ENCODE results near the gene TRAF3IP1.
"Not testable (repeated sequence)": the region's sequence is repeated elsewhere in the genome, so short reads cannot be mapped to it uniquely, and the experiment has no call there.

The TRAF3IP1 gene, protein sequence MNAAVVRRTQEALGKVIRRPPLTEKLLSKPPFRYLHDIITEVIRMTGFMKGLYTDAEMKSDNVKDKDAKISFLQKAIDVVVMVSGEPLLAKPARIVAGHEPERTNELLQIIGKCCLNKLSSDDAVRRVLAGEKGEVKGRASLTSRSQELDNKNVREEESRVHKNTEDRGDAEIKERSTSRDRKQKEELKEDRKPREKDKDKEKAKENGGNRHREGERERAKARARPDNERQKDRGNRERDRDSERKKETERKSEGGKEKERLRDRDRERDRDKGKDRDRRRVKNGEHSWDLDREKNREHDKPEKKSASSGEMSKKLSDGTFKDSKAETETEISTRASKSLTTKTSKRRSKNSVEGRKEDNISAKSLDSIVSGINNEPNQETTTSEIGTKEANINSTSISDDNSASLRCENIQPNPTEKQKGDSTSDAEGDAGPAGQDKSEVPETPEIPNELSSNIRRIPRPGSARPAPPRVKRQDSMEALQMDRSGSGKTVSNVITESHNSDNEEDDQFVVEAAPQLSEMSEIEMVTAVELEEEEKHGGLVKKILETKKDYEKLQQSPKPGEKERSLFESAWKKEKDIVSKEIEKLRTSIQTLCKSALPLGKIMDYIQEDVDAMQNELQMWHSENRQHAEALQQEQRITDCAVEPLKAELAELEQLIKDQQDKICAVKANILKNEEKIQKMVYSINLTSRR

DNA sequence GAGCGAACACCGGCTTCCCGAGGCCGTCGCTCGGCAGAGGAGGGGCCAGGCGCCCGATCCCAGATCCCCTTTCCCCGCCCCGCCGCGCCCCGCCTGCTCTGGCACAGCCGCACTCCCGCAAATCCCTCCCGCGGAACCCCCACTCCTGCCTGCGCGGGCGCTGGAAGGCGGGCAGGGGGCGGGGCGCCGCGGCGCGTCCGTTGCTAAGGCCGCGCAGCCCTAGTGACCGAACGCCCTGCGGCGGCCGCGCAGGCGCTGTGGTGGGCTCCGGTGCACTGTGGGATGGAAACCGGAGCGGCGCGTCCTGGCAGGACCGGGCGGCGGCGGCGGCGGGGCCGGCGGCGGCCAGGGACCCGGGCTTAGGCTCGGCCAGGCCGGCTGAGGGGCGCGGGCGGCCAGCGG is at the start of gene TRAF3IP1:
TSS of gene TRAF3IP1 (plus strand) at position 273 of the 402 bp plus-strand sequence. CDS start 145 bp downstream, outside the sequence.
- peak within 1 kb of the TSS; percentile 86 to 94 (median 90) for H3K4me3 Mint-ChIP-seq
- peaks cover 5% of the 10 kb centered on the region for H3K27me3 Mint-ChIP-seq (ENCODE audit: low read depth)
- H3K4me1 Mint-ChIP-seq, result peaks cover 14% of the 10 kb centered on the region
- TF ChIP-seq, protein P1, sequence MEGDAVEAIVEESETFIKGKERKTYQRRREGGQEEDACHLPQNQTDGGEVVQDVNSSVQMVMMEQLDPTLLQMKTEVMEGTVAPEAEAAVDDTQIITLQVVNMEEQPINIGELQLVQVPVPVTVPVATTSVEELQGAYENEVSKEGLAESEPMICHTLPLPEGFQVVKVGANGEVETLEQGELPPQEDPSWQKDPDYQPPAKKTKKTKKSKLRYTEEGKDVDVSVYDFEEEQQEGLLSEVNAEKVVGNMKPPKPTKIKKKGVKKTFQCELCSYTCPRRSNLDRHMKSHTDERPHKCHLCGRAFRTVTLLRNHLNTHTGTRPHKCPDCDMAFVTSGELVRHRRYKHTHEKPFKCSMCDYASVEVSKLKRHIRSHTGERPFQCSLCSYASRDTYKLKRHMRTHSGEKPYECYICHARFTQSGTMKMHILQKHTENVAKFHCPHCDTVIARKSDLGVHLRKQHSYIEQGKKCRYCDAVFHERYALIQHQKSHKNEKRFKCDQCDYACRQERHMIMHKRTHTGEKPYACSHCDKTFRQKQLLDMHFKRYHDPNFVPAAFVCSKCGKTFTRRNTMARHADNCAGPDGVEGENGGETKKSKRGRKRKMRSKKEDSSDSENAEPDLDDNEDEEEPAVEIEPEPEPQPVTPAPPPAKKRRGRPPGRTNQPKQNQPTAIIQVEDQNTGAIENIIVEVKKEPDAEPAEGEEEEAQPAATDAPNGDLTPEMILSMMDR (IDR thresholded peaks at IDR 0.05; ENCODE audit: unreplicated experiment in 3 of 3), result no peak
- peak within 1 kb of the TSS in 2 of 3 experiments; percentile 48 to 70 for H3K27ac Mint-ChIP-seq
- H3K9me3 Mint-ChIP-seq, result peaks cover 6% of the 10 kb centered on the region
- H3K36me3 Mint-ChIP-seq (ENCODE audit: low read depth), result peaks cover 10% of the 10 kb centered on the region

DNA sequence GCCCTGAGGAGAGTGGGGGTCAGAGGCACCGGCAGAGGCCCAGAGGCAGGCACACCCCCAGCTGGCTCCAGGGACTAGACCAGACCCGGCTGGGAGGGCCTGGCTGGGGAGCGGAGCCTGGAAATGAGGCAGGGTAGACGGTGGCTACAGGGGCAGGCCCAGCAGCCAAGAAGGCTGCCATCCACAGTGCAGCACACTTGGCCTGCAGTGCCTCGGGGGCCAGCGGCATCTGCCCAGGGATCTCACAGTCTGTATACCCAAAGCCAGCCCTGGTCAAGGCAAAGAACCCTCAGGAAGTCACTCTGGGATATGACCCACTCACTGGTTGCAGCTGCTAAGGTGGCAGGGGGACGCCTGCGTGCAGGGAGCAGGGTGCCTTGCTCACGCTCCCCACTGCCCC is 49.7 kb upstream of the TRAF3IP1 start:
- Mint-ChIP-seq H3K4me3 (no peak overlapping the region), H3K27ac (no peak overlapping the region), H3K27me3 (ENCODE audit: low read depth) (no peaks in the 10 kb centered on the region), H3K36me3 (ENCODE audit: low read depth) (peaks cover 49% of the 10 kb centered on the region), H3K4me1 (peaks cover 14% of the 10 kb centered on the region), H3K9me3 (no peaks in the 10 kb centered on the region)
- TF ChIP-seq, protein P1 (IDR thresholded peaks at IDR 0.05; ENCODE audit: unreplicated experiment in 3 of 3), result no peak

DNA sequence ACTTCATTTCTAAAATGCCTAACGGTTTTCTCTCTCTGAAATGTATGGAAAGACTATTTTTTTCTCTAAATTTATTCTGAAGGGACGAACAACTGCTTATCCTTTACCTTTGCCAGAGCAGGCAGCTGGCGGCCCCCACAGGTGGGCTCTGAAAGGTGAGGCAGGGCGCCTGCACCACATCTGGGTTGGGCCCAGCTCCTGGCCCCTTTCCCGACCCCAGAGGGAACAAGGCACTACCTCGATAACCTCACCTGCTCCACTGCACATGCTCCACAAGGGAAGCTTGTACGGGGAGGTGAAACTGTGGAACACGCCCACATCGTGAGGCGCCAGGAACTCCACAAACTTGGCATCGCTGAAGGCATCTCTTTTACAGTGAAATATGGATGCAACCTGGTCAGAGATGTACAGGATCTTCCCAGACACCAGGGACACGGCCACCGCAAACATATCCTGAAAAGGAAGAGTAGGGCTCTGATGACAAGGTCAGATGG is 49.2 kb upstream of the TRAF3IP1 start:
- H3K4me3 Mint-ChIP-seq, result no peak overlapping the region
- no peaks in the 10 kb centered on the region for H3K27me3 Mint-ChIP-seq (ENCODE audit: low read depth)
- H3K27ac Mint-ChIP-seq, result no peak overlapping the region
- H3K36me3 Mint-ChIP-seq (ENCODE audit: low read depth), result peaks cover 49% of the 10 kb centered on the region
- no peaks in the 10 kb centered on the region for H3K9me3 Mint-ChIP-seq
- peaks cover 14% of the 10 kb centered on the region for H3K4me1 Mint-ChIP-seq
- TF ChIP-seq, protein P1 (IDR thresholded peaks at IDR 0.05; ENCODE audit: unreplicated experiment in 3 of 3), result no peak

DNA sequence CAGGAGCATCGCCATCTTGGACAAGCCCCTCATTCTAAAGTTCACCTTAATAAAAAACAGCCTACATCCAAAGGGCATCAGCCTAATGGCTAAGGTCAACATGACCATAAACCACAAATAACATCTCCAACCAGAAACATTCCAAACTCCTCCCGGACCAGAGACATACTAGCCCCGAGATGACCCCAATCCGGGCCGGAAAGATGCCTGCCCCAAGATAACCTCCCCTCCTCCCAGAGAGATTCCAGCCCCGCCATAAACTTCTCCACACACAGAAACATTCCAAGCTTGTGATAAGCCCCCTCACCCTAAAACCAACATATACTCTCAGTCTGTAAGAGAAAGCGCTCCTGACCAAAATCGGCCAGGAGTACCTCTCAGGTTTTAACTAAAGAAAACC is 48.6 kb upstream of the TRAF3IP1 start:
- H3K27me3 Mint-ChIP-seq (ENCODE audit: low read depth); H3K4me3 Mint-ChIP-seq; H3K27ac Mint-ChIP-seq; H3K9me3 Mint-ChIP-seq: not testable (repeated sequence)
- H3K36me3 Mint-ChIP-seq (ENCODE audit: low read depth), result peaks cover 54% of the 10 kb centered on the region
- peaks cover 14% of the 10 kb centered on the region for H3K4me1 Mint-ChIP-seq

DNA sequence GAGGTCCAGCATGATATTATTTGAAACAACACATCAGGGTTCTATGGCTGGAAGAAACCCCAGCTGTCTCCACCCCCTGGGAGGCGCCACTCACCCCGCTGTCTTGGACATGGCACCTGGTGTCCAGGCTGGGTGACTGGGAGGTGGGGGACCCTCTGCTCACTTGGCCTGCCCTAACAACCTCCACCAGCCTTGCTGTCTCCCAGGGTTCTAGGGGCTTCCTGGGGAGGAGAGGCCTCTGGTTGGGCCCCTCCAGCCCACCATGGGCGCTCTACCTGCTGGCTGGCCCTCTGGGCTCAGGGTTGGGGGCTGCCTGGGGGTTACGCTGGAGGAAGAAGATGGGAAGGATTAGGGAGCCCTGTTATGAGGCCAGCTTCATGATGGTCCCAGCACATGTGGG is 48.2 kb upstream of the TRAF3IP1 start:
- H3K36me3 Mint-ChIP-seq (ENCODE audit: low read depth), result peaks cover 52% of the 10 kb centered on the region
- H3K4me3 Mint-ChIP-seq, result no peak overlapping the region
- no peaks in the 10 kb centered on the region for H3K27me3 Mint-ChIP-seq (ENCODE audit: low read depth)
- TF ChIP-seq, protein P1 (IDR thresholded peaks at IDR 0.05; ENCODE audit: unreplicated experiment in 3 of 3), result no peak
- H3K27ac Mint-ChIP-seq, result no peak overlapping the region
- no peaks in the 10 kb centered on the region for H3K9me3 Mint-ChIP-seq
- H3K4me1 Mint-ChIP-seq, result peaks cover 14% of the 10 kb centered on the region

DNA sequence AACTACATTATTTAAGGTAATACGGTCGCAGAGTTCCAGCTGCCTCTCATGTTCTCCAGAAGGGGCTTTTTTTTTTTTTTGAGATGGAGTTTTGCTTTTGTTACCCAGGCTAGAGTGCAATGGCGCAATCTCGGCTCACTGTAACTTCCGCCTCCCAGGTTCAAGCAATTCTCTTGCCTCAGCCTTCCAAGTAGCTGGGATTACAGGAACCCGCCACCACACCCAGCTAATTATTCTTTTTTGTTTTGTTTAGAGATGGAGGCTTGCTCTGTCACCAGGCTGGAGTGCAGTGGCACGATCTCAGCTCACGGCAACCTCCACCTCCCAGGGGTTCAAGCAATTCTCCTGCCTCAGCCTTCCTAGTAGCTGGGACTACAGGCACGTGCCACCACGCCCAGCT is 46.9 kb upstream of the TRAF3IP1 start:
- not testable (repeated sequence) for H3K27me3 Mint-ChIP-seq (ENCODE audit: low read depth); H3K9me3 Mint-ChIP-seq; H3K27ac Mint-ChIP-seq; H3K4me3 Mint-ChIP-seq
- peaks cover 51% of the 10 kb centered on the region for H3K36me3 Mint-ChIP-seq (ENCODE audit: low read depth)
- peaks cover 16% of the 10 kb centered on the region for H3K4me1 Mint-ChIP-seq
